Suppressor macrophage treated with lipopolysaccharide for 4 hours (primary cell): ENCODE data around the gene EML4.

Experiments used
- DNase-seq: peaks from one replicate; pipeline ENCODE4 v3.0.0-alpha.2; 2020

The EML4 gene

GRCh38 chr2:42225573-42225972, 56.4 kb downstream of the EML4 start:
- no peak for DNase-seq

DNA sequence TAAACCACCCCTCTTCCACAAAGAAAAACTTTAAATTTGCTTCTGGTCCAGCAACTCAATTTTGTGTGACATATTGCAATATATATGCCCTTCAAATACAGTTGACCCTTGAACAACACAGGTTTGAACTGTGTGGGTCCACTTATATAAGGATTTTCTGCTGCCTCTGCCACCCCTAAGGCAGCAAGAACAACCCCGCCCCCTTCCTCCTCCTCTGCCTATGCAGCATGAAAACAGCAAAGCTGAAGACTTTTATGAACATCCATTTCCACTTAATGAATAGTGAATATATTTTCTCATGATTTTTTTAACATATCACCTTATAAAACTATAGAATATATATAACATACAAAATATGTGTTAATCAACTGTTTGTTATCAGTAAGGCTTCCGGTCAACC, 58.3 kb downstream of the EML4 start:
- no peak for DNase-seq

- DNase-seq, result no peak
These were observed 58.9 kb downstream of the EML4 start for GRCh38 chr2:42228101-42228500.

GRCh38 chr2:42229949-42230348, 60.8 kb downstream of the EML4 start:
- no peak for DNase-seq

GRCh38 chr2:42230891-42231290, 61.7 kb downstream of the EML4 start:
- no peak for DNase-seq

DNA sequence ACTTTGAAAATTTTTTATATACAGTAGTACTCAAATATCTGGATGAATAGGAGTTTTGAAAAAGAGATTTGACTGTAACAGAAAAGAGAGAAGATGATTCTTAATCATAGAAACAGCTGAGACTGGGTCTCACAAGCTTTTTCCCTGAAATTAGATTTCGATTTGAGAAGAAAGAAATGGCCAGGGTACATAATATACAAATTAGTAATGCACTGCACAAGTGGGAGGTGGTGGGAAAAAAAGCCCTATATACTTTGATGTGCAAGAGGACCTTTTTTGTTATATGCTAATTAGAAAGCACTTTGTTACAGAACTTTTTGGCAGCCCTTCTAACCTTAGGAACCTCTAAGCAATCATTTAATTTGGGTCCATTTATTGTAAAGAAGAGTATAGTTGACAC, 62.9 kb downstream of the EML4 start:
- no peak for DNase-seq

- no peak for DNase-seq
These were observed 64.9 kb downstream of the EML4 start for GRCh38 chr2:42233976-42234441.

DNA sequence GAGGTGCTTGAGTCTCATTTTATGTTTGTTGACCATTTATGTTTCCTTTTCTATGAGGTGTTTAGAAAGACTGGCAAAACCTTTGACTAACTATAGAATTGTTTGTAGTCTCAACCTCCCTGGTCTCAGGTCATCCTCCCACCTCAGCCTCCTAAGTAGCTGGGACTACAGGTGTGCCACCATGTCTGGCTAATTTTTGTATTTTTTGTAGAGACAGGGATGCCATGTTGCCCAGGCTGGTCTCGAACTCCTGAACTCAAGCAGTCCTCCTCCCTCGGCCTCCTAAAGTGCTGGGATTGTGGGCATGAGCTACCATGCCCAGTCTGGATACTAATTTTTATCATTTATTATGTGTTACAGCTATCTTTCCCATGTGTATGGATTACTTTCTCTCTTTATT, 67.8 kb downstream of the EML4 start:
- no peak for DNase-seq

DNA sequence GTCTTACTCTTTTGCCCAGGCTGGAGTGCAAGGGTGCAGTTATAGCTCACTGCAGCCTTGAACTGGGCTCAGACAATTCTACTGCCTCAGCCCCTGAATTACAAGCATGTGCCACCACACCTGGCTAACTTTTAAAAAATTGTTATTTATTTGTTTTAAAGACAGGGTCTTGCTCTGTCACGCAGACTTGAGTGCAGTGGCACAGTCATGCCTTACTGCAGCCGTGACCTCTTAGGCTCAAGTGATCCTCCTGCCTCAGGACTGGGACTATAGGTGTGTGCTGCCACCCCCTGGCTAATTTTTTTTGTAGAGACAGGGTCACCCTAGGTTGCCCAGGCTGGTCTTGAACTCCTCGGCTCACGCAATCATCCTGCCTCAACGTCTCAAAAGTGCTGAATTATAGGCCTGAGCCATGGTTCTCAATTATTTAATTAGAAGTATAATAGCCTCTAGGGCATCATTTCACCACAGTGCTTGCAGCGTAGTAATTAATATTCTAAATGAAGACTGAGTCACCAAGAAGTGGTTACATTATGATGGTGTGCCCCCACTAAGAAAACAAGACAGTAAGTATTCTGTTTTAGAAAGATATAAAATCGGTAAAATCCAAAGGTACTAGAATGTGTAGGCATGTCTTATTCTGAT, 69.6 kb downstream of the EML4 start:
- peak; percentile 13 for DNase-seq

DNA sequence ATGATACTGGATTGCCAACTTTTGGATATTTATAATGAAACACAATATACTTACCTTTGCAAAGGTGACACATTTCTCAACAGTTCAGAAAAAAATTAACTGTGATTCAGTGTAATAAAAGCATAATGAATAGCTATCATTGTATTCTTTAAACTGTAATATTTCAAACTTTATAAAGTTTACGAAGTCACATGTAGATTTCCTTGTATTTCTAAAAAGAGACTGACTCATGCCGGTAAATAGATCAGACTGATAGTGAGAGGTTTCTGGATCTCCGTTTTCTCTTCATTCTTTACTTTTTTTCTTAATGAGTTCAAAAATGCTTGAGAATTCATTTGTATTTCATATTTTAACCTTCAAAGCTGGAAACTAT, 70.1 kb downstream of the EML4 start:
- no peak for DNase-seq

DNA sequence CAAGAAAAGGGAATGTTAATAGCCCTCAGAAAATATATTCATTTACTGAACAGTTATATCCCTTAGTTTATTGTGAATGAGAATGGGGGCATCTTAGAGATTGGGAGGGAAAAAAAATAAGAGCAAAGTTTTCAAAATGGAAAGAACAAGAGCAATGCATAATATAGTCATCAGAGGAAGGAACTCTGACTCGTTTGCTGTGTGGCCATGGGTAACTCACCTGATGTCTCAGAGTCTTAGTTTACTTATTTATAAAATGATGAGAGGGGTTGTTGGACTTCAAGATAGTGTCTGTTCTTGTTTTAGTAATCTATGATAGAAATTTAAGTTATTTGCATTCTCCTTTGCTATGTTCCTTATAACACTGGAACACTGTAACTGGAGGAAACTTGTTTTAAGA, 70.7 kb downstream of the EML4 start:
- no peak for DNase-seq

GRCh38 chr2:42241517-42241916, 72.4 kb downstream of the EML4 start:
- DNase-seq, result no peak

GRCh38 chr2:42243297-42243696, 74.1 kb downstream of the EML4 start:
- no peak for DNase-seq

DNA sequence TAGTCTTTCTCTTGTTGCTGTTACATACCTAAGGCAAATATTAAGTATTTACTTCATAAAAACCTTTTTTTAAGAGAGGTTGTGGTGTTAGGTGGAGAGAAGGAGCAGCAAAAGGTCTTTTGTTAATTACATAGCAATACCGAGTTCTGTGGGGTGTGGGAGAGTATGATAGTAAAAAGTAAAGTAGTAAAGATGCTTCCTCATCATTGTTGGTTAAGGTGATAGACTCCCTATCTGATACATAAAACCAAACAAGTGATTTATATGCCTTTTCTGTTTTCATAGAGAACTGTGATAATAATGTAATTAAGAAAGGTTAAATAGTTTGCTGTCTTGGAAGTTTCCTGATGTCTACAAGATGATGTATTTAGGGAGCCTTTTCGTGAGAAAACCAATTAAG, 75.4 kb downstream of the EML4 start:
- no peak for DNase-seq

GRCh38 chr2:42245396-42245795, 76.2 kb downstream of the EML4 start:
- DNase-seq, result no peak

DNA sequence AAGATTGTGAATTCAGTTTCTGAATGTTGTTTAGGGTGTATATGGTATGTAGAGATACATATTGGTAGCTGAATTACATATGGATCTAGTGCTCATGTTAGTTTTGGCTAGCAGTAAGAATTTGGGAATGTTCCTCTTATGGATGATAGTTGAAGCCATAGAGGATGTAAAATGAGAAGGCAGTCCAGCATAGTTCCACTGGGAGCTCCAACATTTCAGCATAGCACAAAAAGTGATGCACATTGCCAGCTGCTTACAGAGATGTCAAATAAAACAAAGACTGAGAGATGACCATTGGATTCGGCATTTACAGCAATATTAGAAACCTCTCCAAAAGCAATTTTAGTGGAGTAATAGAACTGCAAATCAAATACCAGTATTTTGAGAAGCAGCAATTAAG, 77.4 kb downstream of the EML4 start:
- no peak for DNase-seq

- no peak for DNase-seq
These were observed 79.7 kb downstream of the EML4 start for GRCh38 chr2:42248846-42249245.

DNA sequence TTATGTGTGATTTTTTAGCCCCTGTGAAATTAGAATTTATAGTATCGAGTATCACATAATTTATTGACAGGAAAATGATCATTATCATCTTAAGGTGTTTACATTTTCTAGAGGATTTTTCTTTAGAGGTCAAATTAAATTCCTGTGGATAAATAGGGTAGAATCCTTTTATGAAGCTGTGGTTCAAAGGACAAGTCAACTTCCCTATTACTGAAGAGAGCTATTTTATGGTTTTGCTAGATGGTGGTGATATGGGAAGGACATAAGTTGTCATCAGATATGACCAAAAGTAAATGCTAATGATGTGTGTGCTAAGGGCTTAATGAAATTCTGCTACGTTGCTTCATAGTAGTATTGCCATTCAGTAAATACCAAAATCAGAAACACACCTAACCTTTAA, 80.1 kb downstream of the EML4 start:
- peak; percentile 28 for DNase-seq

GRCh38 chr2:42249887-42250286, 80.7 kb downstream of the EML4 start:
- no peak for DNase-seq

DNA sequence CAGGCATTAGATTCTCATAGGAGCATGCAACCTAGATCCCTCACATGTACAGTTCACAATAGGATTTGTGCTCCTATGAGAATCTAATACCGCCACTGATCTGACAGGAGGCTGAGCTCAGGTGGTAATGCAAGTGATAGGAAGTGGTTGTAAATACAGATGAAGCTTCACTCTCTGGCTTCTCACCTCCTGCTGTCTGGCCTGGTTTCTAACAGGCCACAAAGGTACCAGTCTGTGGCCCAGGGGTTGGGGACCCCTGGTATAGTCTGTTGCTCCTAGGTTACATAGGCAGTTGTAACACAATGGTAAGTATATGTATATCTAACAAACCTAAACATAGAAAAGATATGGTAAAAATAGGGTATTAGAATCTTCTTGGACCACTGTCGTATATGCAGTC, 81.8 kb downstream of the EML4 start:
- DNase-seq, result no peak

- DNase-seq, result no peak
These were observed 83.3 kb downstream of the EML4 start for GRCh38 chr2:42252464-42252863.

- DNase-seq, result no peak
These were observed 85.2 kb downstream of the EML4 start for GRCh38 chr2:42254186-42254895.

DNA sequence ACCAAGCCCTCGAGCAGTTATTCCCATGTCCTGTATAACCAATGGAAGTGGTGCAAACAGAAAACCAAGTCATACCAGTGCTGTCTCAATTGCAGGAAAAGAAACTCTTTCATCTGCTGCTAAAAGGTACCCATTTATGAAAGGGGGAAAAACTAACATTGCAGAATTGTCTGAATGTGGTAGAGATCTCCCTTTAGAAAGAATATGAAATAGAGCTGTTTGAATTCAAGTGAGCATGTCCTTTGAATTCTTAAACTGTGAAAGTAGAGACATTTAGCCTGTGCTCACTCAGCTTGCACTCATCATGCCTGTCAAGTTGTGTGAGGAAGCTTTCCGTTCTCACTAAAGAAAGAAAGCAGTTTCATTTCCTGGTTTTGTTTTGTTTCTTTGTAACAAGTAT, 87.4 kb downstream of the EML4 start:
- DNase-seq, result peak; percentile 71

- DNase-seq, result no peak
These were observed 92.5 kb downstream of the EML4 start for GRCh38 chr2:42261518-42262195.
